Trophoblast cell (in vitro differentiated cells and primary cell): ENCODE data around the gene PKNOX1.
A peak's percentile ranks its signal among the peaks of the same experiment; 100 is the strongest.
"Not testable (repeated sequence)": the region's sequence is repeated elsewhere in the genome, so short reads cannot be mapped to it uniquely, and the experiment has no call there.

Experiments used
- DNase-seq, 2 donors: peaks; one replicate each; pipeline ENCODE4 v3.0.0-alpha.2; 2016
- H2AFZ ChIP-seq: 2 replicates; pipeline ENCODE4 v1.6.1; 2013; ENCODE audit warnings: low read length, moderate library complexity, mild to moderate bottlenecking; ENCODE audit not compliant: insufficient read depth, poor library complexity
- H2AK5ac ChIP-seq: 2 replicates; pipeline ENCODE4 v1.6.1; 2013; ENCODE audit warnings: mild to moderate bottlenecking, low read length
- H2BK120ac ChIP-seq: 2 replicates; pipeline ENCODE4 v1.6.1; 2013; ENCODE audit warnings: low read length, mild to moderate bottlenecking, moderate library complexity; ENCODE audit not compliant: insufficient read depth, poor library complexity
- H2BK12ac ChIP-seq: 2 replicates; pipeline ENCODE4 v1.6.1; 2013; ENCODE audit warnings: mild to moderate bottlenecking, low read length, moderate library complexity
- H2BK5ac ChIP-seq: 2 replicates; pipeline ENCODE4 v1.6.1; 2013; ENCODE audit warnings: low read length, low read depth, moderate library complexity, mild to moderate bottlenecking; ENCODE audit not compliant: poor library complexity
- H3K14ac ChIP-seq: 2 replicates; pipeline ENCODE4 v1.6.1; 2013; ENCODE audit warnings: mild to moderate bottlenecking, low read length
- H3K18ac ChIP-seq: 2 replicates; pipeline ENCODE4 v1.6.1; 2013; ENCODE audit warnings: mild to moderate bottlenecking, low read length
- H3K23ac ChIP-seq: 2 replicates; pipeline ENCODE4 v1.6.1; 2013; ENCODE audit warnings: low read length
- H3K27ac ChIP-seq: 2 replicates; pipeline ENCODE4 v1.5.1; 2013; ENCODE audit warnings: low read depth, mild to moderate bottlenecking, inconsistent platforms, low read length, moderate library complexity
- H3K27me3 ChIP-seq: 2 replicates; pipeline ENCODE4 v1.6.1; 2013; ENCODE audit warnings: inconsistent platforms, mild to moderate bottlenecking, low read length, moderate library complexity; ENCODE audit not compliant: insufficient read depth
- H3K36me3 ChIP-seq, 2 experiments: 1 replicate in 1 of 2; 2 replicates in 1 of 2; pipeline ENCODE4 v1.6.1; 2013; ENCODE audit warnings: low read length in 2 of 2, mild to moderate bottlenecking in 2 of 2, moderate library complexity in 1 of 2; ENCODE audit not compliant: insufficient read depth in 2 of 2, control insufficient read depth in 1 of 2
- H3K4ac ChIP-seq: 2 replicates; pipeline ENCODE4 v1.6.1; 2013; ENCODE audit warnings: low read depth, mild to moderate bottlenecking, low read length, moderate library complexity
- H3K4me1 ChIP-seq, 2 experiments: 1 replicate in 1 of 2; 2 replicates in 1 of 2; pipeline ENCODE4 v1.6.1; 2013; ENCODE audit warnings: low read length in 2 of 2, mild to moderate bottlenecking in 2 of 2, moderate library complexity in 1 of 2; ENCODE audit not compliant: insufficient read depth in 2 of 2, control insufficient read depth in 1 of 2
- H3K4me2 ChIP-seq: 2 replicates; pipeline ENCODE4 v1.6.1; 2013; ENCODE audit warnings: inconsistent platforms, mild to moderate bottlenecking, low read length, moderate library complexity
- H3K4me3 ChIP-seq: 2 replicates; pipeline ENCODE4 v1.5.1; 2013; ENCODE audit warnings: mild to moderate bottlenecking, low read depth, low read length, inconsistent platforms
- H3K79me1 ChIP-seq: one replicate; pipeline ENCODE4 v1.6.1; 2013; ENCODE audit warnings: low read length
- H3K79me2 ChIP-seq: 2 replicates; pipeline ENCODE4 v1.6.1; 2013; ENCODE audit warnings: low read length, mild to moderate bottlenecking; ENCODE audit not compliant: control insufficient read depth, insufficient read depth, poor library complexity
- H3K9ac ChIP-seq: 2 replicates; pipeline ENCODE4 v1.6.1; 2013; ENCODE audit warnings: mild to moderate bottlenecking, low read length
- H3K9me3 ChIP-seq: 2 replicates; pipeline ENCODE4 v1.6.1; 2013; ENCODE audit warnings: low read depth, mild to moderate bottlenecking, control low read depth, inconsistent platforms, low read length; ENCODE audit not compliant: insufficient read depth
- H4K12ac ChIP-seq: 2 replicates; pipeline ENCODE4 v1.6.1; 2013; ENCODE audit warnings: low read depth, mild to moderate bottlenecking, low read length, moderate library complexity
- H4K8ac ChIP-seq: 2 replicates; pipeline ENCODE4 v1.6.1; 2013; ENCODE audit warnings: low read depth, mild to moderate bottlenecking, low read length, moderate library complexity
- H4K91ac ChIP-seq: one replicate; pipeline ENCODE4 v1.6.1; 2013; ENCODE audit warnings: low read depth, mild to moderate bottlenecking, low read length, moderate library complexity
- WGBS: extraction: QIAGEN DNeasy Blood & Tissue Kit; methylation state at CpG from one replicate; pipeline ENCODE4 v1.1.7; 2013; ENCODE audit warnings: missing lambda C conversion rate; ENCODE audit not compliant: insufficient read length, insufficient coverage; ENCODE audit errors: extremely low coverage; 5-methylcytosine and 5-hydroxymethylcytosine counted together

Gene PKNOX1

GRCh38 chr21:42983869-42984268 lies 9.5 kb downstream of the PKNOX1 start:
- peaks cover 0 to 3% of the 10 kb centered on the region in 2 experiments for H3K36me3 ChIP-seq
- no peak for DNase-seq
- no peak overlapping the region for H2AFZ ChIP-seq
- no peak overlapping the region for H3K27ac ChIP-seq
- no peak overlapping the region for H2BK5ac ChIP-seq
- no peak overlapping the region for H3K9ac ChIP-seq
- H3K18ac ChIP-seq = no peak overlapping the region
- peaks cover 6% of the 10 kb centered on the region for H3K79me2 ChIP-seq
- no peak overlapping the region for H2BK120ac ChIP-seq
- no peak overlapping the region for H3K4me3 ChIP-seq
- no CpG with 5 or more reads among the region's 5 CpGs for WGBS
- H3K27me3 ChIP-seq = no peaks in the 10 kb centered on the region
- H4K8ac ChIP-seq = no peak overlapping the region
- H4K12ac ChIP-seq = no peak overlapping the region
- no peak overlapping the region for H4K91ac ChIP-seq
- H3K79me1 ChIP-seq = no peaks in the 10 kb centered on the region
- H3K23ac ChIP-seq = no peak overlapping the region
- H3K9me3 ChIP-seq = peaks cover 2% of the 10 kb centered on the region
- no peak overlapping the region for H2AK5ac ChIP-seq
- H3K14ac ChIP-seq = no peak overlapping the region
- peaks cover 0 to 7% of the 10 kb centered on the region in 2 experiments for H3K4me1 ChIP-seq
- no peak overlapping the region for H2BK12ac ChIP-seq
- H3K4me2 ChIP-seq = no peak overlapping the region
- H3K4ac ChIP-seq = no peak overlapping the region

GRCh38 chr21:42986125-42986783 lies 11.9 kb downstream of the PKNOX1 start:
- peaks cover 0 to 7% of the 10 kb centered on the region in 2 experiments for H3K4me1 ChIP-seq
- H3K27ac ChIP-seq = no peak overlapping the region
- no peak overlapping the region for H2AFZ ChIP-seq
- H3K4ac ChIP-seq = no peak overlapping the region
- no peaks in the 10 kb centered on the region for H3K27me3 ChIP-seq
- no peak overlapping the region for H4K91ac ChIP-seq
- WGBS = no CpG with 5 or more reads among the region's 7 CpGs
- H2AK5ac ChIP-seq = no peak overlapping the region
- no peaks in the 10 kb centered on the region for H3K36me3 ChIP-seq
- no peak overlapping the region for H4K8ac ChIP-seq
- peaks cover 6% of the 10 kb centered on the region for H3K79me2 ChIP-seq
- no peak overlapping the region for H3K14ac ChIP-seq
- no peak overlapping the region for H3K4me2 ChIP-seq
- no peak overlapping the region for H3K9ac ChIP-seq
- no peak overlapping the region for H2BK5ac ChIP-seq
- no peak overlapping the region for H3K23ac ChIP-seq
- H4K12ac ChIP-seq = no peak overlapping the region
- no peak overlapping the region for H3K4me3 ChIP-seq
- H2BK120ac ChIP-seq = no peak overlapping the region
- H3K79me1 ChIP-seq = no peaks in the 10 kb centered on the region
- H3K9me3 ChIP-seq = peaks cover 2% of the 10 kb centered on the region
- no peak overlapping the region for H2BK12ac ChIP-seq
- no peak for DNase-seq
- no peak overlapping the region for H3K18ac ChIP-seq

GRCh38 chr21:42988236-42988965 lies 14.0 kb downstream of the PKNOX1 start:
- H2AK5ac ChIP-seq = no peak overlapping the region
- peaks cover 14% of the 10 kb centered on the region in 2 experiments for H3K4me1 ChIP-seq
- no peak overlapping the region for H2BK120ac ChIP-seq
- no peak overlapping the region for H3K18ac ChIP-seq
- H3K27ac ChIP-seq = no peak overlapping the region
- no peaks in the 10 kb centered on the region for H3K36me3 ChIP-seq
- H4K91ac ChIP-seq = no peak overlapping the region
- DNase-seq = no peak
- peaks cover 2% of the 10 kb centered on the region for H3K79me2 ChIP-seq
- no peak overlapping the region for H3K4me3 ChIP-seq
- no peak overlapping the region for H3K4me2 ChIP-seq
- H3K9ac ChIP-seq = no peak overlapping the region
- no CpG with 5 or more reads among the region's 12 CpGs for WGBS
- peaks cover 11% of the 10 kb centered on the region for H3K79me1 ChIP-seq
- H2BK5ac ChIP-seq = no peak overlapping the region
- no peak overlapping the region for H4K8ac ChIP-seq
- no peaks in the 10 kb centered on the region for H3K27me3 ChIP-seq
- no peak overlapping the region for H2AFZ ChIP-seq
- no peak overlapping the region for H3K14ac ChIP-seq
- peak overlapping the region; percentile 19 for H3K4ac ChIP-seq
- no peak overlapping the region for H2BK12ac ChIP-seq
- no peak overlapping the region for H4K12ac ChIP-seq
- no peaks in the 10 kb centered on the region for H3K9me3 ChIP-seq
- H3K23ac ChIP-seq = no peak overlapping the region

- not testable (repeated sequence) for H2BK5ac ChIP-seq, H2AK5ac ChIP-seq, H3K4me3 ChIP-seq, H4K8ac ChIP-seq, H2BK120ac ChIP-seq, H3K4me2 ChIP-seq, H3K9ac ChIP-seq, H2AFZ ChIP-seq, H3K14ac ChIP-seq, H3K27me3 ChIP-seq, H3K4ac ChIP-seq, H3K79me2 ChIP-seq, H4K12ac ChIP-seq, DNase-seq, H4K91ac ChIP-seq, H3K9me3 ChIP-seq, H2BK12ac ChIP-seq, H3K23ac ChIP-seq, H3K18ac ChIP-seq, H3K27ac ChIP-seq, H3K36me3 ChIP-seq
- Histone ChIP-seq H3K4me1 (peaks cover 14% of the 10 kb centered on the region in 2 experiments), H3K79me1 (peaks cover 11% of the 10 kb centered on the region)
- no CpG with 5 or more reads among the region's 9 CpGs for WGBS
Observed at GRCh38 chr21:42989370-42989769, 15.0 kb downstream of the PKNOX1 start.
